HepG2 (cell line): ENCODE results near the gene SREBF1. TPM values are rescaled to one million over a fixed set of nuclear protein-coding genes. Genes with fewer than 3 reads are reported as not detected.

Experiments used
- DMAP1 ChIP-seq: IDR thresholded peaks from 2 replicates; pipeline ENCODE4 v1.6.1; 2016
- NCOA2 ChIP-seq: sonication (generic); formaldehyde crosslinking; IDR thresholded peaks from 2 replicates; pipeline ENCODE4 v1.8.0; 2022; ENCODE audit warnings: inconsistent platforms
- STAG1 ChIP-seq: sonication (generic); formaldehyde crosslinking; IDR thresholded peaks from 2 replicates; pipeline ENCODE4 v1.4.0; 2020; ENCODE audit warnings: missing genetic modification reagents
- ZBTB3 ChIP-seq: sonication (generic); formaldehyde crosslinking; IDR thresholded peaks from 2 replicates; pipeline ENCODE4 v1.4.0; 2020; ENCODE audit warnings: low read depth, mild to moderate bottlenecking, moderate library complexity, missing genetic modification reagents, borderline replicate concordance
- ZNF263 ChIP-seq: sonication (generic); formaldehyde crosslinking; IDR thresholded peaks from 2 replicates; pipeline ENCODE4 v1.4.0; 2020; ENCODE audit warnings: missing genetic modification reagents
- ZNF343 ChIP-seq: sonication (generic); formaldehyde crosslinking; IDR thresholded peaks from 2 replicates; pipeline ENCODE4 v1.4.0; 2020; ENCODE audit warnings: mild to moderate bottlenecking, missing genetic modification reagents
- ZNF367 ChIP-seq: sonication (generic); formaldehyde crosslinking; IDR thresholded peaks from 2 replicates; pipeline ENCODE4 v1.4.0; 2020; ENCODE audit warnings: missing genetic modification reagents, borderline replicate concordance
- ZNF484 ChIP-seq: sonication (generic); formaldehyde crosslinking; IDR thresholded peaks from 2 replicates; pipeline ENCODE4 v1.5.1; 2020; ENCODE audit warnings: mild to moderate bottlenecking, low read depth, missing genetic modification reagents, borderline replicate concordance
- ZNF772 ChIP-seq: sonication (generic); formaldehyde crosslinking; IDR thresholded peaks from 2 replicates; pipeline ENCODE4 v1.5.0; 2020; ENCODE audit warnings: mild to moderate bottlenecking, missing genetic modification reagents
- polyA plus RNA-seq, 8 experiments: library from polyadenylated mRNA; depleted of rRNA in 3 of 8; stranded (reverse) in 7 of 8; unstranded in 1 of 8; fragments of >200 nt; fragmentation: Illumina TruSeq in 4 of 8; extraction: Trizol in 4 of 8; gene quantifications; 2 replicates each; pipeline versions ENCODE4 v1.2.1 to v1.2.3, GENCODE V29; 2011 to 2016; ENCODE audit warnings: low read depth in 4 of 8, missing spikeins in 1 of 8, mixed read lengths in 1 of 8; ENCODE audit not compliant: insufficient read depth in 1 of 8
- total RNA-seq, 5 experiments: library from RNA; depleted of rRNA; stranded (reverse); fragments of >200 nt; fragmentation: Illumina TruSeq; extraction: Trizol; gene quantifications; 2 replicates each; pipeline ENCODE4 v1.2.3, GENCODE V29; 2016; ENCODE audit warnings: low read depth in 1 of 5
- TF ChIP-seq, protein P1 (sequence below): sonication (generic); formaldehyde crosslinking; IDR thresholded peaks from 2 replicates; pipeline ENCODE4 v1.4.0; 2020; ENCODE audit warnings: missing genetic modification reagents
- TF ChIP-seq, protein P2 (sequence below): sonication (generic); formaldehyde crosslinking; IDR thresholded peaks from 2 replicates; pipeline ENCODE4 v1.9.0; 2021; ENCODE audit warnings: missing genetic modification reagents, borderline replicate concordance
- TF ChIP-seq, protein P3 (sequence below): sonication (generic); formaldehyde crosslinking; IDR thresholded peaks from 2 replicates; pipeline ENCODE4 v1.4.0; 2020; ENCODE audit warnings: mild to moderate bottlenecking, missing genetic modification reagents
- TF ChIP-seq, protein P4 (sequence below): sonication (generic); formaldehyde crosslinking; IDR thresholded peaks from 2 replicates; pipeline ENCODE4 v1.8.1; 2023; ENCODE audit warnings: mild to moderate bottlenecking, moderate library complexity, missing genetic modification reagents
- TF ChIP-seq, protein P5 (sequence below): sonication (generic); formaldehyde crosslinking; IDR thresholded peaks from 2 replicates; pipeline ENCODE4 v1.8.1; 2023; ENCODE audit warnings: missing genetic modification reagents, mild to moderate bottlenecking, borderline replicate concordance
- TF ChIP-seq, protein P6 (sequence below): IDR thresholded peaks from 2 replicates; pipeline ENCODE4 v1.6.1; 2016; ENCODE audit warnings: low read depth, borderline replicate concordance
- TF ChIP-seq, protein P7 (sequence below): IDR thresholded peaks from 2 replicates; pipeline ENCODE4 v1.6.1; 2016; ENCODE audit warnings: mild to moderate bottlenecking

Gene SREBF1
- total and polyA plus RNA-seq, 2 of the 13 experiments (the other 11 are each of a cell fraction or from before 2014, with no cell fraction given): 34.3 to 38.0 TPM

DNA sequence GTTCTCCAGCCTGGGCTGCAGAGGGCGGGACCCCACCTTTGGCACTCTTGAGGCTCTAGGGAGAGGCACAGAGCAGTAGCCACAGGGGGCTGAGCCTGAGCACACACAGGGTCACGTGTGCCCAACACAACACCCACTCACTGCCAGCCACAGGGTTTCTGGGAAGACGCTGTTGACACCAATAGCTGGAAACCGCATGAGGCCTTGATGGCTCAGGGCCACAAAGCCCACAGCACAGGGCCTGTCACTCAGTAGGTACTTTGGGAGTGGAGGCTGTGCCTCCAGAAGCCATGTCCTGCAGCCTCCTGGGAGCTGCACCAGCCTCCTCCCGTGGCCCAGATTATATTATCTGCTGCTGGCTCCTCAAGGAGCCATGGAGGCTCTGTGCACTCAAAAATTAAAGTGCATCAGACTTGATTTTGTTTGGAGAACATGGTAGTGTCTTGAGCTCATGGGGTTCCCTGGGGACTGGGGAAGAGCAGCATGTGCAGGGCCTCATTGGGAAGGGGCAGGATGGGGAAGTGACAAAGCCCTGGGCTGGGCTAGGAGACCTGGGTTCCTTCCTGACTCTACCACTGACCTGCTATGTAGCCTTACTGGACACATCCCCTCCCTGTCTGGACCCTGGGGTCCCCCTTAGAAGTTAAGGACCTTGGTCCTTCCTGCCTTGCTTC is 12.5 kb upstream of the SREBF1 start (continued):
- TF ChIP-seq, protein P1, sequence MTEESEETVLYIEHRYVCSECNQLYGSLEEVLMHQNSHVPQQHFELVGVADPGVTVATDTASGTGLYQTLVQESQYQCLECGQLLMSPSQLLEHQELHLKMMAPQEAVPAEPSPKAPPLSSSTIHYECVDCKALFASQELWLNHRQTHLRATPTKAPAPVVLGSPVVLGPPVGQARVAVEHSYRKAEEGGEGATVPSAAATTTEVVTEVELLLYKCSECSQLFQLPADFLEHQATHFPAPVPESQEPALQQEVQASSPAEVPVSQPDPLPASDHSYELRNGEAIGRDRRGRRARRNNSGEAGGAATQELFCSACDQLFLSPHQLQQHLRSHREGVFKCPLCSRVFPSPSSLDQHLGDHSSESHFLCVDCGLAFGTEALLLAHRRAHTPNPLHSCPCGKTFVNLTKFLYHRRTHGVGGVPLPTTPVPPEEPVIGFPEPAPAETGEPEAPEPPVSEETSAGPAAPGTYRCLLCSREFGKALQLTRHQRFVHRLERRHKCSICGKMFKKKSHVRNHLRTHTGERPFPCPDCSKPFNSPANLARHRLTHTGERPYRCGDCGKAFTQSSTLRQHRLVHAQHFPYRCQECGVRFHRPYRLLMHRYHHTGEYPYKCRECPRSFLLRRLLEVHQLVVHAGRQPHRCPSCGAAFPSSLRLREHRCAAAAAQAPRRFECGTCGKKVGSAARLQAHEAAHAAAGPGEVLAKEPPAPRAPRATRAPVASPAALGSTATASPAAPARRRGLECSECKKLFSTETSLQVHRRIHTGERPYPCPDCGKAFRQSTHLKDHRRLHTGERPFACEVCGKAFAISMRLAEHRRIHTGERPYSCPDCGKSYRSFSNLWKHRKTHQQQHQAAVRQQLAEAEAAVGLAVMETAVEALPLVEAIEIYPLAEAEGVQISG (CRISPR knock-in tag): peak; percentile 33; the same call in 1 of the 2 replicates
- TF ChIP-seq ZNF343 (CRISPR knock-in tag) (no peak), ZNF263 (no peak), ZNF772 (CRISPR knock-in tag) (no peak; the same call in 1 of the 2 replicates), STAG1 (peak; percentile 15; the same call in 1 of the 2 replicates), ZBTB3 (CRISPR knock-in tag) (no peak), ZNF367 (no peak), NCOA2 (peak; percentile 79), DMAP1 (CRISPR knock-in tag) (peak; percentile 55; the same call in 1 of the 2 replicates), ZNF484 (no peak)
- TF ChIP-seq, protein P2, sequence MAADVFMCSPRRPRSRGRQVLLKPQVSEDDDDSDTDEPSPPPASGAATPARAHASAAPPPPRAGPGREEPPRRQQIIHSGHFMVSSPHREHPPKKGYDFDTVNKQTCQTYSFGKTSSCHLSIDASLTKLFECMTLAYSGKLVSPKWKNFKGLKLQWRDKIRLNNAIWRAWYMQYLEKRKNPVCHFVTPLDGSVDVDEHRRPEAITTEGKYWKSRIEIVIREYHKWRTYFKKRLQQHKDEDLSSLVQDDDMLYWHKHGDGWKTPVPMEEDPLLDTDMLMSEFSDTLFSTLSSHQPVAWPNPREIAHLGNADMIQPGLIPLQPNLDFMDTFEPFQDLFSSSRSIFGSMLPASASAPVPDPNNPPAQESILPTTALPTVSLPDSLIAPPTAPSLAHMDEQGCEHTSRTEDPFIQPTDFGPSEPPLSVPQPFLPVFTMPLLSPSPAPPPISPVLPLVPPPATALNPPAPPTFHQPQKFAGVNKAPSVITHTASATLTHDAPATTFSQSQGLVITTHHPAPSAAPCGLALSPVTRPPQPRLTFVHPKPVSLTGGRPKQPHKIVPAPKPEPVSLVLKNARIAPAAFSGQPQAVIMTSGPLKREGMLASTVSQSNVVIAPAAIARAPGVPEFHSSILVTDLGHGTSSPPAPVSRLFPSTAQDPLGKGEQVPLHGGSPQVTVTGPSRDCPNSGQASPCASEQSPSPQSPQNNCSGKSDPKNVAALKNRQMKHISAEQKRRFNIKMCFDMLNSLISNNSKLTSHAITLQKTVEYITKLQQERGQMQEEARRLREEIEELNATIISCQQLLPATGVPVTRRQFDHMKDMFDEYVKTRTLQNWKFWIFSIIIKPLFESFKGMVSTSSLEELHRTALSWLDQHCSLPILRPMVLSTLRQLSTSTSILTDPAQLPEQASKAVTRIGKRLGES: no peak
- TF ChIP-seq, protein P3, sequence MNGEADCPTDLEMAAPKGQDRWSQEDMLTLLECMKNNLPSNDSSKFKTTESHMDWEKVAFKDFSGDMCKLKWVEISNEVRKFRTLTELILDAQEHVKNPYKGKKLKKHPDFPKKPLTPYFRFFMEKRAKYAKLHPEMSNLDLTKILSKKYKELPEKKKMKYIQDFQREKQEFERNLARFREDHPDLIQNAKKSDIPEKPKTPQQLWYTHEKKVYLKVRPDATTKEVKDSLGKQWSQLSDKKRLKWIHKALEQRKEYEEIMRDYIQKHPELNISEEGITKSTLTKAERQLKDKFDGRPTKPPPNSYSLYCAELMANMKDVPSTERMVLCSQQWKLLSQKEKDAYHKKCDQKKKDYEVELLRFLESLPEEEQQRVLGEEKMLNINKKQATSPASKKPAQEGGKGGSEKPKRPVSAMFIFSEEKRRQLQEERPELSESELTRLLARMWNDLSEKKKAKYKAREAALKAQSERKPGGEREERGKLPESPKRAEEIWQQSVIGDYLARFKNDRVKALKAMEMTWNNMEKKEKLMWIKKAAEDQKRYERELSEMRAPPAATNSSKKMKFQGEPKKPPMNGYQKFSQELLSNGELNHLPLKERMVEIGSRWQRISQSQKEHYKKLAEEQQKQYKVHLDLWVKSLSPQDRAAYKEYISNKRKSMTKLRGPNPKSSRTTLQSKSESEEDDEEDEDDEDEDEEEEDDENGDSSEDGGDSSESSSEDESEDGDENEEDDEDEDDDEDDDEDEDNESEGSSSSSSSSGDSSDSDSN (CRISPR knock-in tag): 0 out of 2 replicates have a peak, but pooled peaks have one; percentile 29
- TF ChIP-seq, protein P4, sequence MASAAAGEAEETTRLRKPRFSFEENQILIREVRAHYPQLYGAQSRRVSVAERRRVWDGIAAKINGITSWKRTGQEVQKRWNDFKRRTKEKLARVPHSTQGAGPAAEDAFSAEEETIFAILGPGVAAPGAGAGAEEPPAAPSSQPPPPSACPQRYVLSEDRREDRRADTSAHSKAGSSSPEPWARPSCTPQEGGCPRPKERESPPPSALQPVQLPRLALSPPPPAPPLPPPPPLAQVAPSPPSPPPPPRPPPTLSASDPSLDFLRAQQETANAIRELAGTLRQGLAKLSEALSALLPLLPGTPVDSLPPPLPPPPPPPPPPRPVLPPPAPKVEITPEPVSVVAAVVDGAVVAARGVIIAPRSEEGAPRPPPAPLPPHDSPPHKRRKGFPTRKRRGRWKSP (CRISPR knock-in tag): no peak
- TF ChIP-seq, protein P5, sequence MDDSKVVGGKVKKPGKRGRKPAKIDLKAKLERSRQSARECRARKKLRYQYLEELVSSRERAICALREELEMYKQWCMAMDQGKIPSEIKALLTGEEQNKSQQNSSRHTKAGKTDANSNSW (CRISPR knock-in tag): no peak
- TF ChIP-seq, protein P6, sequence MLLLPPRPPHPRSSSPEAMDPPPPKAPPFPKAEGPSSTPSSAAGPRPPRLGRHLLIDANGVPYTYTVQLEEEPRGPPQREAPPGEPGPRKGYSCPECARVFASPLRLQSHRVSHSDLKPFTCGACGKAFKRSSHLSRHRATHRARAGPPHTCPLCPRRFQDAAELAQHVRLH (CRISPR knock-in tag): peak; percentile 85; the same call in 1 of the 2 replicates
- TF ChIP-seq, protein P7, sequence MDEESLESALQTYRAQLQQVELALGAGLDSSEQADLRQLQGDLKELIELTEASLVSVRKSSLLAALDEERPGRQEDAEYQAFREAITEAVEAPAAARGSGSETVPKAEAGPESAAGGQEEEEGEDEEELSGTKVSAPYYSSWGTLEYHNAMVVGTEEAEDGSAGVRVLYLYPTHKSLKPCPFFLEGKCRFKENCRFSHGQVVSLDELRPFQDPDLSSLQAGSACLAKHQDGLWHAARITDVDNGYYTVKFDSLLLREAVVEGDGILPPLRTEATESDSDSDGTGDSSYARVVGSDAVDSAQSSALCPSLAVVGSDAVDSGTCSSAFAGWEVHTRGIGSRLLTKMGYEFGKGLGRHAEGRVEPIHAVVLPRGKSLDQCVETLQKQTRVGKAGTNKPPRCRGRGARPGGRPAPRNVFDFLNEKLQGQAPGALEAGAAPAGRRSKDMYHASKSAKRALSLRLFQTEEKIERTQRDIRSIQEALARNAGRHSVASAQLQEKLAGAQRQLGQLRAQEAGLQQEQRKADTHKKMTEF: peak; percentile 33; the same call in 1 of the 2 replicates
